GM18517 (cell line): ENCODE data around the gene PDE3A.

Experiments
- ATAC-seq: cut with Tn5 transposase; IDR thresholded peaks from one replicate; pipeline ENCODE4 v1.9.1; 2021; ENCODE audit warnings: mild to moderate bottlenecking, moderate library complexity; ENCODE audit not compliant: unreplicated experiment

The PDE3A gene

DNA sequence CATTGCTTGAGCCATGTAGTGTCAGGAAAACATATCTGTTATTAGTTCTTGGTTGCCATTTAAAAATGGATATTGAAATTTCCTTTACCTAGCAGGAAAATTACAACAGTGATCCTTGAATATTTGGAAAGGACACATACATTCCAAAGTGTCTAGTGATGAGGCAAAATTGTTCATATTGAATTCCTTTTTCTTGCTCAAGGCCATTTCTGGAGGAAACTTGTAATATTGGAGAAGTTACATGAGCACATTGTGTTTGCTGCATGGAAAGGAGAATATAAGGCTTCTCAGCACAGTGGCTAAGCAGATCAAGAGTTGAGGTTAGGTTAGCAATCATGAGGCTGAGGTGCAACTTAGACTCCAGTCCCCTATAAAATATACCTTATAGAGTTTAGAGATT lies 121.9 kb downstream of the PDE3A start:
- no peak for ATAC-seq

DNA sequence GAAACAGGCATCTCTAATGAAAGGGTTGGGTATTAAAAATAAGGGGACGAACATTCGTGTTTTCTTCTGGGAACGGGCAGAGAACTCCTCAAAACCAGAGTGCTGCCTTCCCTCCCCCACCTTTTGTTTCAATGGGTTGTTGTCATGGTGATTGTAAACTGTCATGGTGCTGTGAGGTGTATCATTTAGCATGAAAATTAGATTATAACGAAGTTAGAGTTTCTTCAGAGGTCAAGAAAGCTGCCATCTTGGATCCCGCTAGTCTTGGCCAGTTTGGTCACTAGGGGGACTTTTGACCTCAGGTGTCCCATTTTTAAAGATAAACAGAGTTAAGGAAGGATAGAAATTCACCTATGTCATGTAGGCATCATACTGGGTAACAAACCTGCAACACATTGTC lies 123.0 kb downstream of the PDE3A start:
- ATAC-seq, result no peak

DNA sequence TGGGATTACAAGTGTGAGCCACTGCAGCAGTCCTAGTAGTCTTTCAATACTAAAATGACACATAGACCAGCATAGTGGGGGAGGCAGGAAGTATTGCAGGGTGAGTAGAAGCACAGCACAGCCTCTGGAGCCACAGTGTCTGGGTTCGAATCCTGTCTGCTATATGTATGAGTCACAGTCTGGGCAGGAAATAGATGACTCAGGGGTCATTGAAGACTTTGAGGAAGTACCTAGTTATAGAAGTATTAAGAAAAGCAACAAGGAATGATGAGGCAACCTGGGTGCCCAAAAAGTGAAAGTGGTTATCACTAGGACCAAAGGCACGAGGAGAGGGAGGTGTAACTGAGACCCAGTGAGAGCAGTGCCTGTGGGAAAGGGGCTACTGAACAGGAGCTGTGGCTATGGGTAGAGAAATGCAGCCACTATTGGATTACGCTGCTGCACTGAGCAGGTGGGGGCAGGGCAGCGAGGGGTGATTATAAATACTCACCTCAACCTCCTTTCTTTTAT lies 124.0 kb downstream of the PDE3A start:
- no peak for ATAC-seq

DNA sequence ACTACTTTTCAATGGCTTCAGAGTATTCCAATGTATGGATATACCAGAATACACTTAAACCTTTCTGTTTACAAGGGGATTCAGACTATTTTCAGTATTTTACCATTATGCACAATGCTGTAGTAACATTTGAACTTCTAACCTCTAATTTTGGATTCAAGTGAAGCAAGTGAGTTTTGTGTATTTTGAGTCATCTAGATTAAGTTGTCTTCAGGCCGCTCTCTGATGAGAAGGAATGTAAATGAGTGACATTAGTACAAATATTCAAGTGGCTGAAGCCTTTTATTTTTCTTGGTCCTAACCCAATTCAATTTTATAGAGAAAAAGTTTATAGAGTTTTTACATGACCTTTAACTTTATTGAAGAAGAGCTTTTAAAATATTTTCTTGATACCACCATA lies 125.6 kb downstream of the PDE3A start:
- no peak for ATAC-seq

DNA sequence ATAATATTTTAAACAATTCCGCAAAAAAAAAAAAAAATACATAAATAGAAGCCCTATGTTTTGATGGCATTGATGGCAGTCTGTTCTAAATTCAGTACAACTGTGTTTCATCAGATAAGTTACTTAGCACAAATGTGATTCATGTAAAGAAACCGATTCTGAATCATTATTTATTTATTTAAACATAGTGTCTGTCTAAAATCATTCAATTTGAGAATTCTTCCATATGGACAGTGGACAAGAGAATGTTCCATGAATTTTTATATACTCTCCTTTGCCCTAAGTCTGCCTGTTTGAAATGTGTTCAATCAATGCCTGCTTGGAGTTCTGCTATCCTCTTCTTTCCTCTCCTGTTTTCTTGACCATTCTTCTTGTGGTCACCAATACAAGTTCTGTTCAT lies 126.5 kb downstream of the PDE3A start:
- ATAC-seq, result no peak

DNA sequence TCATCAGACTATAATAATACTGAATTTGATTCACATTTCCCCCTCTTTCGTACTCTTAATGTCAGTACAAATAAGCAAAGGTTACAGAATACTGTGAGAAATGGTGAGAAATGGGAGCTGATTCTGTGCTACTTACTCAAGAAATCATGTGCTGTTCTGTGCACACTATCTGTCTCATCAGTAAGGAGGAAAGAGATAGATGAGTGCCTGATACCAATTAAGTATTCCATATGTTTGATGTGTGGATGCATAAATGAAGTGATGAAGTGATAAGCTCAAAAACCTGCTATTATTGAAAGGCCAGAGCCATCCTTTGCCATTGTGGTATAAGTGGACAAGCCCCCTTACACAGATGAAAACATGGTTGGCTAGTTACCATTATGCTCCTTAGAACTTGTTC lies 127.7 kb downstream of the PDE3A start:
- no peak for ATAC-seq

DNA sequence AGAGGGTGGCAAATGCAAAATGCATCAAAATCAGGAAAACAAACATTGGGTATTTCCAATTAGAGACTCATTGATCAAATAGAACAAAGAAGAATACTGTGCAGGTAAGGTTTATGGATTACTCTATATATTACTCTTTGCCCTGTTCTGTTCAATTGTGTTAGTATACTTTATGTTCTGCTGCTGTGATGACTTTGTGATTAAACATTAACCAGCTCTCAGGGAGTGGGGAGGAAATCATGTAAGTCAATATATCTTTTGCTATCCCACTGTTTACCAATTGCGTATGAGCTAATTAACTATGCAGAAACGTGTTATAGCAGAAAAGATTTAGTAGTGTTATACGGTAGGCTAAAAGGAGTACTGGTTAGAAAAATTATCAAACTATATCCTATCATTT lies 129.4 kb downstream of the PDE3A start:
- no peak for ATAC-seq

DNA sequence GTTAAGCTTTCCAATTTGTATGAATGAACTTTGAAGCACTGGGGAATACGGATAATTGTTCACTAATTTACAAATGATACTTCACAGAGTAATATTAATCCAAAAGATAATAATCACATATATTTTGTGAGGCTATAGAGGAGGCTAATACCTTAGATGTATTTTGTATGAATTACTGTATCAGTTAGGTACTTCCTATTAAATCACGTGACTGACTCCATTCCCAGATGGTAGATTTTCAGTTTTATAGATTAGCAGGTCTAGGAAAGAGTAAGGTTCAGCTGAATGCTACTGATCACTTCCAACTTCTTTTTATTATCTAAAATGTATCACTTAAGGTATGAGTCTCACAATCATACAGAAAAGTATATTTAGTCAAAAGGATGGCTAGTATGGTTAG lies 133.6 kb downstream of the PDE3A start:
- ATAC-seq, result no peak

DNA sequence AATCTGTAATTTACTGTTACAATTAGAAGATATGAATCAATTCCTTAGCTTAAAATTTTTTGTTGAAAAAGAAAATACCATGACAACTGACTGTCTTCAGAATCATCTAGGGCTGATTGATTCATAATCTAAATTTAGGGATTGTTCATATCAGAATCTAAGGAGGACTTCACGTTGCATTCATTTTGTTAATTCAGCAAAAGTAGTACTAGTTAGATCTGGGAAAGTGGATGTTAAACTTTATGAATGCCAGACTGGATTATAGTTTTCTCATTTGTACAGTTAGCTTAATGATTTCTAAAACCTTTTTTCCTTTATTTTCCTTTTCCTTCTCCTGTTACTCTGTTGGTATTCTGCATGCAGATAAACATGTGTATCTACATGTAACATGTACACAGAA lies 135.5 kb downstream of the PDE3A start:
- ATAC-seq, result no peak

DNA sequence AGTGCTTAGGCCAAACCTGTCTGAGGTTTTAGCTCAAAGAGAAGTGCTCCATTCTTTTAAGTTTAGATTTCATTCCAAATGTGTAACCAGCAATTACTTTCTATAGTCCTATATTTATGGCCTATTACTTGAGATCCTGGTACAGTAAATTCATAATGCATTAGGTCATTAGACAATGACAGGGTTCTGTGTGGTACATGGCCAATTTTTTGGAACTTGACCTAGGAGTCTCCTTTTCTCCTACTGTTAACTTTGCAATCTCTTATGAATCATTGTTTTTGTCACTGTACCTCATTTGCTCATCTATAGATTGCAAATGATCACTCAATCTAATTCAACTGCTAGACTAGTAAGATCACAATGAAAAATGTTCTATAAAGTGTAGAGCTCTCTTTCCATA lies 136.7 kb downstream of the PDE3A start:
- ATAC-seq, result no peak

DNA sequence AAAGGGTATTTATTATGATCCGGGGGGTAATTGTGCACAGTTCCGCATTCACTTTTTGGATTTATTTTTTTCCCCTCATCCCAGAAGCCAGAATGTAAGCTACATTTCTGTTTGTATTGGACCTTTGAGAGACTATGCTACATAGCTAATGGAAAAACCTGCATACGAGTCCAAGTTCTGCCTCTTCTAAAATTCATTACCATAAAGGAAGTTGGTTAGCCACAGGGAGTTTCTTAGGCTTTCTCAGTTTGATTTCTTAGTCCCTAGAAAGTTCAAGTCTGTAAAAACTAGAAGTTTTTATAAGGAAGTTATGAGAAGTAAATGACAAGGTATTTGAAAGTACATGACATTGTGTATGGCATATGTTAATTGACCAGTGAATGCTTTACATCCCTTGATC lies 138.7 kb downstream of the PDE3A start:
- ATAC-seq, result no peak

DNA sequence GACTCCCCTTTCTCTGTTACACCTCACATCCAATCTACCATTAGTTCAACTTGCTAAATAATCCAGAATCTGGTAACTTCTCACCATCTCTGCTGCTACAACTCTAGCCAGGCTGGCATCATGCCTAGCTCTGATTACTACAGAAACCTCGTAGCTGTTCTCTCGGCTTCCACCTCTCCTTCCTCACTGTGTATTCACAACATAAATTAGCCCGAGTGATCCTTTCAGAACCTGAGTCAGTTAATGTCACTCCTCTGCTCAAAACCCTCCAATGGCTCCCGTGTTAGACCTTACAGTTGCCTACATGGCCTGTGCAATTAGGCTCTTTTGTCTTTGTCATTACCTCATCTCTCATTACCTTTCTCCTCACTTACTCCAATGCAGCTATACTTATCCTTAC lies 139.4 kb downstream of the PDE3A start:
- ATAC-seq, result no peak

DNA sequence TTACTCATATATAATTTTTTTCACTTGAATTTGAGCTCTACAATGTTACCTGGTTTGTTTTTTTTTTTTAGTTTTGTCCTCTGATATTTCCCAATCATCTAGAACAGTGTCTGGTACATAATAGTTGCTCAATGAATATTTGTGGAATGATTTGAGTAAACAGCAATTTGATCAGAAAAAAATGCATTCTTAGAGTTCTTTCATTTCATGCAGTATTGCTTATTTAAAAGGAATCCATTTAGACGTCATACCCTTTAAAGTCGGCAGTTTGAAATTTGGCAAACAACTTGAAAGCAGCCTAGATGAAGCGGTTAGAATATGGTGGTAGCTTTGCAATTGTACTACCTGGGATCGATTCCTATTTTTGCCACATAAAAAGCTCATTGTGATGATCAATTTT lies 140.0 kb downstream of the PDE3A start:
- no peak for ATAC-seq

DNA sequence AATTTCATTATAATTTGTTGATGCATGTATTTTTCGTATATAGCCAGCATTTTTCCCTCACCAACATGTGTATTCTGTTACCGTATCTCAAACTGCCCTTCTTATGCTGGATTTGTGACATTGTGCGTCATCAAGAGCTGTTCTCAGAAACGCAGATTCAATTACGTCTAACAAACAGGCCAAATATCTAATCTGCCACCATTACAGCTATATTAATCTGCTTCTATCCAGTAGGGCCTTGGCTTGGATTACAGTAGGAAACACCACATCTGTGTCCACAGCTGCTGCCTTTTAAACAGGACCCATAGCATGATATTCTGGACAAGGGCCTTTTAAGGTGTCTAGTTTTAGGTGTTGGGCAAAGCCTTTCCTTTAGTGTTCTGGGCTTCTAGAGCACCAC lies 140.6 kb downstream of the PDE3A start:
- ATAC-seq, result no peak

DNA sequence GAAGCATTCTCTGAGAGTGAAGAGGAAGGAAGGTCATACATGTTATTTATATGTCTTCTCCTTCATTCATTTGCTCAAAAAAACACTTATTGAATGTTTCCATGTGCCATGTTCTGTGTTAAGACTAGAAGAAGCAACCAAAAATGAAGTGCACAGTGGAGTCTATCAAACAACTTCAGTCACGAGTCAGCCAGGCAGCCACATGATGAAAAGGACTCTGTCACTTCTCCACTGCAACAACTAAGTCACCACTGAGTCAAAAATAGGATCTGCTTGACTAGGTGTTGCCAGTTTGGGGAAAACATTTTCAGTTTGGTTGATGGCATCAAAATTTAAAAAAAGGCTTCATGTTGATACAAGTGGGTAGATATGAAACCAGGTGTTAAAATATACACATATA lies 142.5 kb downstream of the PDE3A start:
- no peak for ATAC-seq

DNA sequence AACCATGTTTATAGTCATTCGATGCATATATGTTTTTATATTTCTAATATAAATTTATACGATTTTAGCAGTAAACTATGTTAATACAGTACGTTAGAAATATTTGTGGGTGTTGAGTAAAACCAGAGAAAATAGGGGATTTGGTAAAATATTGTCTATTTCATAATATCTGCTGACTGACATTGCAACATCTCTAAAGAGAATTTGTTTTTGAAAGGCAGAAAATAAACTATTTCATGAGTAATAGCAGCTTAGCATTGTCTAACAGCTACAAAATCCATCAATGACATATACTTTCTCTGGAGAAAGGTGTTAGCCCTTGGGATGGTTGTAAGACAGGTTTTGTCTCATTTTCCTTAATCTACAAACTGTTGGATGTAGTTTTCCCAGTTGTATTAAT lies 144.9 kb downstream of the PDE3A start:
- ATAC-seq, result no peak

DNA sequence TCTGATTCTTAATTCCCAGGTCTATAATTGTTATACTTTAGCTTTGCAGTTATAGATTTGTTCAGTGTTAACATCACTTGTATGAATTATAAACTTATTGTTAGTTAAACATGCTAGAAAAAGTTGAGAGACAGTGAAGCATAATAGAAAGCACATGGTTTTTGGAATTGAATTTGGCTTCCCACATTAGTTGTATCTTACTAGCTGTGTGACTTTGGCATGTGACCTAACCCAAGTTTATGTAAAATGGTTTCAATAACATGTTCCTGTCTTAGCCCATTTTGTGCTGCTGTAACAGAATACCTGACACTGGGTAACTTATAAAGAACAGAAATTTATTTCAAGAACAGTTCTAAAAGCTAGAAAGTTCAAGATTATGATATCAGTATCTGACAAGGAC lies 146.3 kb downstream of the PDE3A start:
- ATAC-seq, result no peak

DNA sequence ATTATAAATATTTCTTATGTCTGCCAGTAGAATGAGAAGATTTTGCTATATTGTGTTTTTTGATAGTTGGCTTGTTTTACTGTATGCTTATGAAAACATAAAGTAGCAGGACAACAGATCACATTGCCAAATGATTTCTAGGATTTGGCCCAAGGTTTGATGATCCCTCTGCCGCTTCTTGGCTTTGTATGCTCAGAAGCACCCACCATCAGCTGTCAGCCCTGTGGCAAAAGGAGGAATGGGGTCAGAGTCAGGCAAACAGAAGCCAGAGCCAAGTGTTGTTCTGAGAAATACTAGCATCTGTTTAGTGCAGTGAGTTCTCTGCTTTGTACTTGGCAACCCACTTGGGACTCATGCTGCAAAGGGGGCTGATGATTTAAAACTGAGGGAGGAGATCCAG lies 152.2 kb downstream of the PDE3A start:
- no peak for ATAC-seq

DNA sequence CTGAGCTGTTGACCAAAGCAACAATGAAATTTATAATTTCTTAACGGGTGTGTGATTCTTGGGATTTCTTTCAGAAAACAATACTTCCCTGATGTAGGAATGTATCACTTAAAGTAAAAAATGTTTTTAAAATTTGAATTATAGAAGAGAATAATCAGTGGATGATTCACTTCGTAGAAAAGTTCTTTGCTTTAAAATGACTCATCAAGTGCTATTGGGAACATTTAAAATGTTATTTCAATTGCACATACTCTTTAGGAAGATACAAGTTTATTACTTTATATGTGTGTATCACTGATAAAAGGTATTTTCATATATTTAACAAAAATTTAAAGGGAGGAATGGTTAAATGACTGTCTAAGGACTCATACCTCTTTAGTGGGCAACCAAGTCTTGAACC lies 155.3 kb downstream of the PDE3A start:
- ATAC-seq, result no peak

DNA sequence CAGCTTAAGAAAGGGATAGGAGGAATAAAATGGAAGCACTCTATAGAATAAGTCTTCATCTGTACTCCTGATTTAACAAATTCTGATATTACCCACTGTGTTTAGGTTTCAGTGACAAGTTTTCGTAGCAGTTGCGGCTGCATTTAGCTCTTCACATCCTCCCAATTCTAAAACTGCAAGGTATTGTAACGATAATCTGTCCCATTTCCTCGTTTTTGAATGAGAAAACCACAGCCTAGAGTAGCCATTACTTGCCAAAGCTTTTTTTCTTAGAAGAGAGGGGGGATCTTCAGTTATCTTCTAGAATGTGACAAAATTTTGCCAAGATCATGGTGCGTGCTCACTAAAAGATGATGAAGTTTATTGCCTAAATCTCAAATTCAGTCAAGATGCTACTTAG lies 155.8 kb downstream of the PDE3A start:
- no peak for ATAC-seq

DNA sequence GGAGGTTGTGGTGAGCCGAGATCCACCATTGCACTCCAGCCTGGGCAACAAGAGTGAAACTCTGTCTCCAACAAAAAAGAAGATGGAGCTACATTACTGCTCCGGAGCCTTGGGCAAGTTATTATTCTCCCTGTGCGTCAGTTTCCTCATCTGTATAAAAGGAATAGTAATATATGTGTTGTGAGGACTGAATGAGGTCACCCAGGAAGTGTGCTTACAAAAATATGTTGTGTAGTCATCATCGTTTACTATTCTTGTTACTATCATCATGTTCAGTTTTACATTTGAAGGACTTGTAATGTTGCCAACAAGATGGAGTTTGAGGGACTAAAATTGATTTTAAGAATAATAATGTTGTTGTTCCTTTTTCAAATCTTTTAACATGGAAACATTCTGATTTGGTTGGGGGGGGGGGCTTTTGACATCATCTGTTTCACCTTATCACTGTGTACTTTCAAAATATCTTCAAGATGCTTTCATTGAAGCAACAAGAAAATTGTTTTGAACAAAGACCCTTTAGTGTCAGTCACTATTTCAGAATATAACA lies 156.8 kb downstream of the PDE3A start:
- ATAC-seq, result no peak

DNA sequence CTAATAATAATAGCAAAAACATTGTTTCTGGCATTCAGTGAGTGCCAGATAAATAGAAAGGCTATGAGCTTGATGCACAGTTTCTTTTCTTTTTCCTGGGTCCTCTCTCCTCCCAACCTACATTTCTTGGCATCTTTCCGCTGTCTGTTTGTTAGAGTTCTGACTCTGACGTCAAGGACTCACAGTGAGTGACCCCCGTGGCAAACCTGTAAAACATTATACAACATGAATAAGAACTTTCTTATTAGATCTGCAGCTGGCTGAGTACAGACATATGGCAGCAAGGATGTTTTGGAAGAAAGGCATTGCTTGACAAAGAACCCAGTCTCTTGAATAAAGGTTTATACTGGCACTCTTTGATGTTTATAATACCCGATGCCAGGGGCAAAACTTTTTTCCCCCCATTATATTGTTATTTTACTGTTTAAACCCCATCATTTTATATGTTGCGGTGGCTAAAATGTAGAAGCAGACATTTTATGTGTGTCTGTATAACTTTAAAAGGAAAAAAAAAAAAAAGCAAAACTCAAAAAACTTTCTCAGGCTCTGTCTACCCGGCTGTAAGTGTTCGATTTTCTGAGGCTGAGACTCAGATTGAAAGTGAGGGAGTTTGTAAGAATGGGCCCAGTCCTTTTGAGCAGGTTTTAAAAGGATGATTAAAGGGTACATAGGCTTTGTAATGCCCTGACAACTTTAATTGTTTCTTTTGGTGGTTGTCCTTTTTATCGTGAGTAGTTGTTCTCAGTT lies 159.3 kb downstream of the PDE3A start:
- no peak for ATAC-seq

DNA sequence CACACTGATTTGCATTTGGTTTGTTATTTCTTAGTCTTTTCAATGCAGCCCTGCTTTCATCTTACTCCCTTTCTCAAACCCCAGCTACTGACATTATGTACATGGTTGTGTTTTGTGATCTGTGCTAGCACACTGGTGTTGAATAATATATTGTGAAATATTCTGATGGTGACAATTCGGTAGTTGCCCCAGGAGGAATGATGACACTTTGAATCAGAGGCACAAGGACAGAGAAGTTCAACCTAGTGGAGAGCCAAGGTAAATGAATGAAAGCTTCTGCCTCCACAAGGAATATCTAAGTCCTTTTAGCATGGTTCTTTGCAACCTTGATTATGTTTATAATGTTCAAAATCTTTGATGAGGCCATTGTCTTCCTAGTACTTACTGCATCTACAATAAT lies 159.9 kb downstream of the PDE3A start:
- ATAC-seq, result no peak
